HG02623 (cell line): ENCODE results near the gene EFNA1.

Experiments
- ATAC-seq: cut with Tn5 transposase; IDR thresholded peaks from one replicate; pipeline ENCODE4 v1.9.1; 2021; ENCODE audit warnings: moderate library complexity; ENCODE audit not compliant: unreplicated experiment

Gene EFNA1

GRCh38 chr1:155173478-155174323 lies 46.0 kb downstream of the EFNA1 start, which contains the start of gene TRIM46:
Gene TRIM46 (plus strand): TSS chr1:155173849. CDS start chr1:155173967, 118 bp downstream.
- peak; percentile 3 for ATAC-seq

GRCh38 chr1:155174324-155175280 lies 46.9 kb downstream of the EFNA1 start:
- ATAC-seq = no peak

- ATAC-seq = no peak
These were observed 47.7 kb downstream of the EFNA1 start for GRCh38 chr1:155175281-155175926.

- ATAC-seq = no peak
These were observed 48.3 kb downstream of the EFNA1 start for GRCh38 chr1:155175927-155176371.

GRCh38 chr1:155176544-155177071 lies 48.9 kb downstream of the EFNA1 start:
- no peak for ATAC-seq

- ATAC-seq = no peak
These were observed 49.7 kb downstream of the EFNA1 start for GRCh38 chr1:155177192-155177917.

- no peak for ATAC-seq
These were observed 50.2 kb downstream of the EFNA1 start for GRCh38 chr1:155177918-155178281.

- ATAC-seq = no peak
These were observed 50.9 kb downstream of the EFNA1 start for GRCh38 chr1:155178441-155179111.

- ATAC-seq = no peak
These were observed 51.7 kb downstream of the EFNA1 start for GRCh38 chr1:155179112-155180031.

GRCh38 chr1:155181371-155182051 lies 53.8 kb downstream of the EFNA1 start:
- no peak for ATAC-seq

- no peak for ATAC-seq
These were observed 54.4 kb downstream of the EFNA1 start for GRCh38 chr1:155182052-155182550.

- no peak for ATAC-seq
These were observed 56.1 kb downstream of the EFNA1 start for GRCh38 chr1:155183775-155184221.

- no peak for ATAC-seq
These were observed 56.7 kb downstream of the EFNA1 start for GRCh38 chr1:155184351-155184811.
